Erythroblast (primary cell): ENCODE results near the gene MEMO1.
"Not testable (repeated sequence)": the region's sequence is repeated elsewhere in the genome, so short reads cannot be mapped to it uniquely, and the experiment has no call there.

Source experiments
- GATA1 ChIP-seq: IDR thresholded peaks from 2 replicates; pipeline ENCODE4 v1.6.1; 2011; ENCODE audit warnings: low read depth, mild to moderate bottlenecking, control low read depth, low read length, moderate library complexity
- POLR2A ChIP-seq: IDR thresholded peaks from 2 replicates; pipeline ENCODE4 v1.6.1; 2011; ENCODE audit warnings: mild to moderate bottlenecking, low read length

DNA sequence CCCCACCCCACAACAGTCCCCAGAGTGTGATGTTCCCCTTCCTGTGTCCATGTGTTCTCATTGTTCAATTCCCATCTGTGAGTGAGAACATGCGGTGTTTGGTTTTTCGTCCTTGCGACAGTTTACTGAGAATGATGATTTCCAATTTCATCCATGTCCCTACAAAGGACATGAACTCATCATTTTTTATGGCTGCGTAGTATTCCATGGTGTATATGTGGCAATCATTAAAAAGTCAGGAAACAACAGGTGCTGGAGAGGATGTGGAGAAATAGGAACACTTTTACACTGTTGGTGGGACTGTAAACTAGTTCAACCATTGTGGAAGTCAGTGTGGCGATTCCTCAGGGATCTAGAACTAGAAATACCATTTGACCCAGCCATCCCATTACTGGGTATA, 168.7 kb downstream of the MEMO1 start:
- not testable (repeated sequence) for TF ChIP-seq POLR2A, GATA1
